Limb (tissue), 2 donors: ENCODE results near the gene AKAP13.
"Not testable (repeated sequence)": the region's sequence is repeated elsewhere in the genome, so short reads cannot be mapped to it uniquely, and the experiment has no call there.

ENCODE experiments used
- DNase-seq, 2 donors: peaks; one replicate each; pipeline ENCODE4 v3.0.0-alpha.2; 2016; ENCODE audit errors: extremely low spot score in 2 of 2

Gene AKAP13

GRCh38 chr15:85475317-85475701 is 94.9 kb downstream of the AKAP13 start:
- DNase-seq, result no peak

GRCh38 chr15:85475711-85476110 is 95.3 kb downstream of the AKAP13 start:
- no peak for DNase-seq

- no peak for DNase-seq
Observed at GRCh38 chr15:85477061-85477460, 96.7 kb downstream of the AKAP13 start.

- no peak for DNase-seq
Observed at GRCh38 chr15:85477730-85478129, 97.3 kb downstream of the AKAP13 start.

- DNase-seq, result no peak
Observed at GRCh38 chr15:85479071-85479647, 98.8 kb downstream of the AKAP13 start.

GRCh38 chr15:85480923-85481322 is 100.5 kb downstream of the AKAP13 start:
- DNase-seq, result no peak

- DNase-seq, result not testable (repeated sequence)
Observed at GRCh38 chr15:85481543-85481942, 101.1 kb downstream of the AKAP13 start.

GRCh38 chr15:85482894-85483293 is 102.5 kb downstream of the AKAP13 start:
- DNase-seq, result no peak

- not testable (repeated sequence) for DNase-seq
Observed at GRCh38 chr15:85483955-85484354, 103.6 kb downstream of the AKAP13 start.

- DNase-seq, result not testable (repeated sequence)
Observed at GRCh38 chr15:85484923-85485322, 104.5 kb downstream of the AKAP13 start.

GRCh38 chr15:85485956-85486567 is 105.7 kb downstream of the AKAP13 start:
- peak; percentile 56 to 86 for DNase-seq

GRCh38 chr15:85487796-85488195 is 107.4 kb downstream of the AKAP13 start:
- not testable (repeated sequence) for DNase-seq

- no peak for DNase-seq
Observed at GRCh38 chr15:85488997-85489396, 108.6 kb downstream of the AKAP13 start.

GRCh38 chr15:85489773-85490493 is 109.5 kb downstream of the AKAP13 start:
- DNase-seq, result no peak

- DNase-seq, result no peak
Observed at GRCh38 chr15:85490856-85491255, 110.5 kb downstream of the AKAP13 start.

- DNase-seq, result no peak
Observed at GRCh38 chr15:85491691-85492090, 111.3 kb downstream of the AKAP13 start.

GRCh38 chr15:85492406-85492805 is 112.0 kb downstream of the AKAP13 start:
- no peak for DNase-seq

GRCh38 chr15:85493260-85493659 is 112.9 kb downstream of the AKAP13 start:
- no peak for DNase-seq

- DNase-seq, result no peak
Observed at GRCh38 chr15:85494048-85494777, 113.8 kb downstream of the AKAP13 start.

- DNase-seq, result no peak
Observed at GRCh38 chr15:85495096-85495495, 114.7 kb downstream of the AKAP13 start.

- DNase-seq, result no peak
Observed at GRCh38 chr15:85495544-85495943, 115.1 kb downstream of the AKAP13 start.

GRCh38 chr15:85496151-85496550 is 115.7 kb downstream of the AKAP13 start:
- no peak for DNase-seq
